WTC11 (cell line): ENCODE measurements around the gene ECE1. TPM values are rescaled to one million over a fixed set of nuclear protein-coding genes. Genes with fewer than 3 reads are reported as not detected.

Source experiments
- ATAC-seq: fragments of 200-7000 bp; cut with Tn5 transposase; 2 replicates; pipeline ENCODE4 v1.10.0; 2021; ENCODE audit warnings: mild to moderate bottlenecking, moderate library complexity
- CTCF ChIA-PET: fragments of 300-600 bp; sonication (Branson Sonifier 250); formaldehyde crosslinking; loops from one replicate; lab custom pipeline; 2021; ENCODE audit warnings: antibody characterized with exemption; lab: Charles Lee
- POLR2A ChIA-PET: fragments of 350-600 bp; sonication (Branson Sonifier 250); formaldehyde crosslinking; loops from one replicate; lab custom pipeline; 2021; ENCODE audit warnings: antibody characterized with exemption; lab: Charles Lee
- DNase-seq: peaks from one replicate; pipeline ENCODE4 v3.0.0; 2021; ENCODE audit warnings: low spot score
- H3K27ac Mint-ChIP-seq: 2 replicates; pipeline ENCODE4 v1.8.0; 2021; ENCODE audit warnings: mixed read lengths
- H3K27me3 Mint-ChIP-seq: 2 replicates; pipeline ENCODE4 v1.8.0; 2021; ENCODE audit warnings: low read depth, mild to moderate bottlenecking, moderate library complexity, mixed read lengths
- H3K36me3 Mint-ChIP-seq: 2 replicates; pipeline ENCODE4 v1.8.0; 2021; ENCODE audit warnings: mixed read lengths
- H3K4me1 Mint-ChIP-seq: 2 replicates; pipeline ENCODE4 v1.8.0; 2022; ENCODE audit warnings: mixed read lengths
- H3K4me3 Mint-ChIP-seq: 2 replicates; pipeline ENCODE4 v1.8.0; 2021; ENCODE audit warnings: mild to moderate bottlenecking, moderate library complexity, mixed read lengths
- H3K9me3 Mint-ChIP-seq: 2 replicates; pipeline ENCODE4 v1.8.0; 2021; ENCODE audit warnings: mixed read lengths
- AR ChIP-seq: fragments of 250-450 bp; sonication (Bioruptor Pico); IDR thresholded peaks from 2 replicates; pipeline ENCODE4 v1.9.0; 2021; ENCODE audit warnings: mild to moderate bottlenecking
- FOXK1 ChIP-seq: sonication (generic); formaldehyde crosslinking; IDR thresholded peaks from 2 replicates; pipeline ENCODE4 v1.8.0; 2022; ENCODE audit warnings: mild to moderate bottlenecking, moderate library complexity, missing genetic modification reagents
- FOXP1 ChIP-seq: sonication (generic); formaldehyde crosslinking; IDR thresholded peaks from 2 replicates; pipeline ENCODE4 v1.8.0; 2022; ENCODE audit warnings: missing genetic modification reagents, mild to moderate bottlenecking, moderate library complexity, borderline replicate concordance
- FOXP4 ChIP-seq: sonication (generic); formaldehyde crosslinking; IDR thresholded peaks from 2 replicates; pipeline ENCODE4 v1.8.0; 2022; ENCODE audit warnings: mild to moderate bottlenecking, missing genetic modification reagents
- SMAD3 ChIP-seq: sonication (generic); formaldehyde crosslinking; IDR thresholded peaks from 2 replicates; pipeline ENCODE4 v1.8.0; 2022; ENCODE audit warnings: missing genetic modification reagents, mild to moderate bottlenecking, borderline replicate concordance
- ZNF219 ChIP-seq: sonication (generic); formaldehyde crosslinking; IDR thresholded peaks from 2 replicates; pipeline ENCODE4 v1.8.0; 2023; ENCODE audit warnings: missing genetic modification reagents, mild to moderate bottlenecking, borderline replicate concordance
- ZNF232 ChIP-seq: sonication (generic); formaldehyde crosslinking; IDR thresholded peaks from 2 replicates; pipeline ENCODE4 v1.8.0; 2022; ENCODE audit warnings: mild to moderate bottlenecking, missing genetic modification reagents
- ZNF423 ChIP-seq: fragments of 250-450 bp; sonication (Bioruptor Pico); IDR thresholded peaks from 2 replicates; pipeline ENCODE4 v2.1.2; 2022; ENCODE audit warnings: mild to moderate bottlenecking, moderate library complexity
- total RNA-seq: library from RNA; stranded (reverse); gene quantifications from 3 replicates; pipeline ENCODE4 v1.2.3, GENCODE V29; 2021
- TF ChIP-seq, protein P1 (sequence below): sonication (generic); formaldehyde crosslinking; IDR thresholded peaks from 2 replicates; pipeline ENCODE4 v1.8.0; 2023; ENCODE audit warnings: mild to moderate bottlenecking, missing genetic modification reagents
- TF ChIP-seq, protein P2 (sequence below): sonication (generic); formaldehyde crosslinking; IDR thresholded peaks from 2 replicates; pipeline ENCODE4 v1.8.1; 2023; ENCODE audit warnings: mild to moderate bottlenecking, missing genetic modification reagents, borderline replicate concordance
- TF ChIP-seq, protein P3 (sequence below): sonication (generic); formaldehyde crosslinking; IDR thresholded peaks from 2 replicates; pipeline ENCODE4 v1.8.1; 2022; ENCODE audit warnings: mild to moderate bottlenecking, moderate library complexity, missing genetic modification reagents
- TF ChIP-seq, protein P4 (sequence below): sonication (generic); formaldehyde crosslinking; IDR thresholded peaks from 2 replicates; pipeline ENCODE4 v1.8.0; 2022; ENCODE audit warnings: mild to moderate bottlenecking, missing genetic modification reagents
- TF ChIP-seq, protein P5 (sequence below): sonication (generic); formaldehyde crosslinking; IDR thresholded peaks from 2 replicates; pipeline ENCODE4 v1.8.1; 2023; ENCODE audit warnings: mild to moderate bottlenecking, missing genetic modification reagents, moderate library complexity

The ECE1 gene
- total RNA-seq, 1 experiment from 2014 or later = 45.0 TPM

DNA sequence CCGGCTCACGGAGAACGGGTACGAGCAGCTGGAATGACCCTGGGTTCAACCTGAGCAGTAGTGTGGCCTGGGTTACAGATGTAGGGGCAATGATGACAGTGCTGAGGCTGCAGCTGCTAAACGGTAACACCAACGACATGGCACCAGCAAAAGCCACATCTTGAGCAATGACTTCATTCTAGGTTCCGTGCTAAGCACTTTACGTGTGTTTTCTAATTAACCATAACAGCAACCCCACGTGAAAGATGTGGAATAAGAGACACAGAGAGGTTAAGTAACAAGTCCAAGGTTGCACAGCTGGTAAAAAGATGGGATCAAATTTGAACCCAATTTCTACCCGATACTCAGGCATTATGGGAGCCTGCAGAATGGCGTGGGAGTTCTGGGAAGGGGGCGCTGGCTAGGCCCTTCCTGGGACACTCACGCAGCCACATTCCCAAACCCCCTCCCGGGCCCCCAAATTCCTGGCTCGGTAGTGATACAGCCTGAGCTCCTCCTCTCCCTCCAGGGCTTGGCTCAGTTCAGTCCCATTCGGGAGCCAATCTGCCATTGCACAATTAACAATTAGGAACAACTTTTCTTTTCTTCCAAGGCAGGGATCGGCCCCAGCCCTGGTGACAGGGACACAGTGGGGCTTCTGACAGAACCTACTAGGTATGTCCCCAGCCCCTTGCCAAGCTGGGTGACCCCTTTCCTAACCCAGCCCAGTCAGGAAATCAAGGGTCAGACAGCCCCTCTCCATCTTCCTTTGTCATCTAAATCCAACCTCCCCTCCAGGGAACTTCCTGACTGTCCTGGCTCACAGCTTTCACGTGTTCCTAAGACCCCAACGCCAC is 23.8 kb upstream of the ECE1 start:
- 0 out of 2 replicates have a peak, but pooled peaks cover 3% of the 10 kb centered on the region for H3K36me3 Mint-ChIP-seq
- peak overlapping the region; percentile 86 for H3K27ac Mint-ChIP-seq
- peaks cover 63% of the 10 kb centered on the region for H3K4me1 Mint-ChIP-seq
- peak; percentile 60 for ATAC-seq
- no peaks in the 10 kb centered on the region for H3K9me3 Mint-ChIP-seq
- no peak for DNase-seq
- H3K4me3 Mint-ChIP-seq = peak overlapping the region; percentile 18
- ChIA-PET POLR2A (no interaction called here), CTCF (interaction anchor here (1.2 to 5.6 kb wide), 9 partner anchors 8 to 97 kb away, joined by 3 to 52 read pairs (median 7); no protein-coding TSS in a partner anchor)
- no peak for TF ChIP-seq AR (CRISPR knock-in tag)
- no peak for TF ChIP-seq FOXP4
- TF ChIP-seq, protein P1, sequence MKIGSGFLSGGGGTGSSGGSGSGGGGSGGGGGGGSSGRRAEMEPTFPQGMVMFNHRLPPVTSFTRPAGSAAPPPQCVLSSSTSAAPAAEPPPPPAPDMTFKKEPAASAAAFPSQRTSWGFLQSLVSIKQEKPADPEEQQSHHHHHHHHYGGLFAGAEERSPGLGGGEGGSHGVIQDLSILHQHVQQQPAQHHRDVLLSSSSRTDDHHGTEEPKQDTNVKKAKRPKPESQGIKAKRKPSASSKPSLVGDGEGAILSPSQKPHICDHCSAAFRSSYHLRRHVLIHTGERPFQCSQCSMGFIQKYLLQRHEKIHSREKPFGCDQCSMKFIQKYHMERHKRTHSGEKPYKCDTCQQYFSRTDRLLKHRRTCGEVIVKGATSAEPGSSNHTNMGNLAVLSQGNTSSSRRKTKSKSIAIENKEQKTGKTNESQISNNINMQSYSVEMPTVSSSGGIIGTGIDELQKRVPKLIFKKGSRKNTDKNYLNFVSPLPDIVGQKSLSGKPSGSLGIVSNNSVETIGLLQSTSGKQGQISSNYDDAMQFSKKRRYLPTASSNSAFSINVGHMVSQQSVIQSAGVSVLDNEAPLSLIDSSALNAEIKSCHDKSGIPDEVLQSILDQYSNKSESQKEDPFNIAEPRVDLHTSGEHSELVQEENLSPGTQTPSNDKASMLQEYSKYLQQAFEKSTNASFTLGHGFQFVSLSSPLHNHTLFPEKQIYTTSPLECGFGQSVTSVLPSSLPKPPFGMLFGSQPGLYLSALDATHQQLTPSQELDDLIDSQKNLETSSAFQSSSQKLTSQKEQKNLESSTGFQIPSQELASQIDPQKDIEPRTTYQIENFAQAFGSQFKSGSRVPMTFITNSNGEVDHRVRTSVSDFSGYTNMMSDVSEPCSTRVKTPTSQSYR (CRISPR knock-in tag) = no peak
- no peak for TF ChIP-seq ZNF219
- TF ChIP-seq ZNF423 (CRISPR knock-in tag) = no peak
- TF ChIP-seq, protein P2, sequence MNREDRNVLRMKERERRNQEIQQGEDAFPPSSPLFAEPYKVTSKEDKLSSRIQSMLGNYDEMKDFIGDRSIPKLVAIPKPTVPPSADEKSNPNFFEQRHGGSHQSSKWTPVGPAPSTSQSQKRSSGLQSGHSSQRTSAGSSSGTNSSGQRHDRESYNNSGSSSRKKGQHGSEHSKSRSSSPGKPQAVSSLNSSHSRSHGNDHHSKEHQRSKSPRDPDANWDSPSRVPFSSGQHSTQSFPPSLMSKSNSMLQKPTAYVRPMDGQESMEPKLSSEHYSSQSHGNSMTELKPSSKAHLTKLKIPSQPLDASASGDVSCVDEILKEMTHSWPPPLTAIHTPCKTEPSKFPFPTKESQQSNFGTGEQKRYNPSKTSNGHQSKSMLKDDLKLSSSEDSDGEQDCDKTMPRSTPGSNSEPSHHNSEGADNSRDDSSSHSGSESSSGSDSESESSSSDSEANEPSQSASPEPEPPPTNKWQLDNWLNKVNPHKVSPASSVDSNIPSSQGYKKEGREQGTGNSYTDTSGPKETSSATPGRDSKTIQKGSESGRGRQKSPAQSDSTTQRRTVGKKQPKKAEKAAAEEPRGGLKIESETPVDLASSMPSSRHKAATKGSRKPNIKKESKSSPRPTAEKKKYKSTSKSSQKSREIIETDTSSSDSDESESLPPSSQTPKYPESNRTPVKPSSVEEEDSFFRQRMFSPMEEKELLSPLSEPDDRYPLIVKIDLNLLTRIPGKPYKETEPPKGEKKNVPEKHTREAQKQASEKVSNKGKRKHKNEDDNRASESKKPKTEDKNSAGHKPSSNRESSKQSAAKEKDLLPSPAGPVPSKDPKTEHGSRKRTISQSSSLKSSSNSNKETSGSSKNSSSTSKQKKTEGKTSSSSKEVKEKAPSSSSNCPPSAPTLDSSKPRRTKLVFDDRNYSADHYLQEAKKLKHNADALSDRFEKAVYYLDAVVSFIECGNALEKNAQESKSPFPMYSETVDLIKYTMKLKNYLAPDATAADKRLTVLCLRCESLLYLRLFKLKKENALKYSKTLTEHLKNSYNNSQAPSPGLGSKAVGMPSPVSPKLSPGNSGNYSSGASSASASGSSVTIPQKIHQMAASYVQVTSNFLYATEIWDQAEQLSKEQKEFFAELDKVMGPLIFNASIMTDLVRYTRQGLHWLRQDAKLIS (CRISPR knock-in tag) = 0 out of 2 replicates have a peak, but pooled peaks have one; percentile 21
- no peaks in the 10 kb centered on the region for H3K27me3 Mint-ChIP-seq

DNA sequence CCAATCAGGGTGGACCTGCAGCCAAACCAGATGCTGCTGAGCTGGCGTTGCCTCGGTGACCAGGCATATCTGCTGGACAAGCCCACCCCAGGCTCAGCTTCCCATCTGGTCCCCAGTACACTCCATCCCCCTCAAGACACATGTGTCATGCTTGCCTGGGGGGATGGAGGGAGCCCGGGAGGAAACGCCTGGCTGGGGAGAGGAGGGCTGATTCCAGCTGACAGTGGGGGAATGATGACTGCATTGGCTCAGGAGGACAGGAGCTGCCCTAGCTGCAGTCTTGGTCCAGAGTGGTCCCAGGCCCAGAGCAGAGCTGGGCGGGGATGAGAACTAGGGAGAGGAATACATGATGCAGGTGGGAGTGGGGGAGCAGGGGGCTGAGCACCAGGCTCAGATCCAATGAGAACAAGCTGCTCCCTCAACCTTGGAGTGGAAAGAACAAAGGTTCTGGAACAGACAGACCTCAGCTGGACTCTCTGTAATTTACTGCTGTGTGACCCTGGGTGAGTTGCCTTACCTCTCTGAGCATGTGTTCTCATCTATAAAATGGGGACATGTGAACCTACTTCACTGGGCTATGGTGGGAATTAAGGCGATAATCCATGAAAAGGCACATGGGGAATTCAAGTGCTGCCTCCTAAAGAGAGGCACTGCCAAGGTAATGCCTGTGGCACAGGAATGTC is 23.1 kb upstream of the ECE1 start:
- ChIA-PET CTCF (interaction anchor here (0.7 to 5.6 kb wide), 9 partner anchors 9 to 96 kb away, joined by 3 to 52 read pairs (median 7); no protein-coding TSS in a partner anchor), POLR2A (no interaction called here)
- ATAC-seq = no peak
- Mint-ChIP-seq H3K4me3 (no peak overlapping the region), H3K9me3 (no peaks in the 10 kb centered on the region), H3K27me3 (no peaks in the 10 kb centered on the region), H3K4me1 (peaks cover 63% of the 10 kb centered on the region), H3K27ac (peak overlapping the region; percentile 49), H3K36me3 (0 out of 2 replicates have a peak, but pooled peaks cover 3% of the 10 kb centered on the region)
- no peak for DNase-seq
- TF ChIP-seq FOXK1 (CRISPR knock-in tag) = no peak
- TF ChIP-seq AR (CRISPR knock-in tag) = no peak
- no peak for TF ChIP-seq FOXP1 (CRISPR knock-in tag)
- no peak for TF ChIP-seq SMAD3 (CRISPR knock-in tag)
- TF ChIP-seq, protein P3, sequence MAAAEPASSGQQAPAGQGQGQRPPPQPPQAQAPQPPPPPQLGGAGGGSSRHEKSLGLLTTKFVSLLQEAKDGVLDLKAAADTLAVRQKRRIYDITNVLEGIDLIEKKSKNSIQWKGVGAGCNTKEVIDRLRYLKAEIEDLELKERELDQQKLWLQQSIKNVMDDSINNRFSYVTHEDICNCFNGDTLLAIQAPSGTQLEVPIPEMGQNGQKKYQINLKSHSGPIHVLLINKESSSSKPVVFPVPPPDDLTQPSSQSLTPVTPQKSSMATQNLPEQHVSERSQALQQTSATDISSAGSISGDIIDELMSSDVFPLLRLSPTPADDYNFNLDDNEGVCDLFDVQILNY = no peak
- TF ChIP-seq, protein P4, sequence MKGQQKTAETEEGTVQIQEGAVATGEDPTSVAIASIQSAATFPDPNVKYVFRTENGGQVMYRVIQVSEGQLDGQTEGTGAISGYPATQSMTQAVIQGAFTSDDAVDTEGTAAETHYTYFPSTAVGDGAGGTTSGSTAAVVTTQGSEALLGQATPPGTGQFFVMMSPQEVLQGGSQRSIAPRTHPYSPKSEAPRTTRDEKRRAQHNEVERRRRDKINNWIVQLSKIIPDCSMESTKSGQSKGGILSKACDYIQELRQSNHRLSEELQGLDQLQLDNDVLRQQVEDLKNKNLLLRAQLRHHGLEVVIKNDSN (CRISPR knock-in tag) = no peak
- no peak for TF ChIP-seq ZNF232 (CRISPR knock-in tag)
- TF ChIP-seq, protein P5, sequence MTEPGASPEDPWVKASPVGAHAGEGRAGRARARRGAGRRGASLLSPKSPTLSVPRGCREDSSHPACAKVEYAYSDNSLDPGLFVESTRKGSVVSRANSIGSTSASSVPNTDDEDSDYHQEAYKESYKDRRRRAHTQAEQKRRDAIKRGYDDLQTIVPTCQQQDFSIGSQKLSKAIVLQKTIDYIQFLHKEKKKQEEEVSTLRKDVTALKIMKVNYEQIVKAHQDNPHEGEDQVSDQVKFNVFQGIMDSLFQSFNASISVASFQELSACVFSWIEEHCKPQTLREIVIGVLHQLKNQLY (CRISPR knock-in tag) = no peak
